Amygdala (tissue), 56 donors: Measurements from ENCODE around the gene SUV39H1.

ENCODE experiments used
- DNase-seq, 56 donors: peaks; one replicate each; lab custom pipeline; 2025; lab: John Stamatoyannopoulos, UW

Gene SUV39H1

GRCh38 chrX:48711929-48712505 is 15.5 kb downstream of the SUV39H1 start:
- DNase-seq = no peak

- no peak for DNase-seq
Measured at GRCh38 chrX:48713847-48714246, 17.3 kb downstream of the SUV39H1 start.

GRCh38 chrX:48714573-48714972 is 18.0 kb downstream of the SUV39H1 start:
- DNase-seq = no peak

- DNase-seq = no peak
Measured at GRCh38 chrX:48715072-48715471, 18.5 kb downstream of the SUV39H1 start.

- no peak for DNase-seq
Measured at GRCh38 chrX:48715876-48716502, 19.5 kb downstream of the SUV39H1 start.

GRCh38 chrX:48719958-48720357 is 23.4 kb downstream of the SUV39H1 start:
- no peak for DNase-seq

GRCh38 chrX:48720577-48721250 is 24.2 kb downstream of the SUV39H1 start:
- DNase-seq = no peak

GRCh38 chrX:48721916-48722315 is 25.4 kb downstream of the SUV39H1 start:
- DNase-seq = no peak

GRCh38 chrX:48726596-48726995 is 30.1 kb downstream of the SUV39H1 start:
- DNase-seq = no peak

- DNase-seq = no peak
Measured at GRCh38 chrX:48728653-48729052, 32.1 kb downstream of the SUV39H1 start.

GRCh38 chrX:48736303-48736702 is 39.8 kb downstream of the SUV39H1 start:
- no peak for DNase-seq

- DNase-seq = no peak
Measured at GRCh38 chrX:48736878-48737212, 40.3 kb downstream of the SUV39H1 start.

- DNase-seq = peak; percentile 17 to 94 (median 84)
Measured at GRCh38 chrX:48737213-48737938, 40.8 kb downstream of the SUV39H1 start.

- peak in 1 of 56 donors; percentile 4 for DNase-seq
Measured at GRCh38 chrX:48737940-48738339, 41.4 kb downstream of the SUV39H1 start.

GRCh38 chrX:48741834-48742233 is 45.3 kb downstream of the SUV39H1 start:
- DNase-seq = no peak

GRCh38 chrX:48745222-48745621 is 48.7 kb downstream of the SUV39H1 start:
- DNase-seq = no peak

- no peak for DNase-seq
Measured at GRCh38 chrX:48747415-48748016, 51.0 kb downstream of the SUV39H1 start.

GRCh38 chrX:48749182-48749581 is 52.6 kb downstream of the SUV39H1 start:
- DNase-seq = no peak

GRCh38 chrX:48751343-48751742 is 54.8 kb downstream of the SUV39H1 start:
- no peak for DNase-seq

GRCh38 chrX:48752498-48752897 is 56.0 kb downstream of the SUV39H1 start:
- no peak for DNase-seq

GRCh38 chrX:48753708-48754228 is 57.2 kb downstream of the SUV39H1 start:
- DNase-seq = no peak
